ENCODE results near the gene SZT2. TPM values are rescaled to one million over a fixed set of nuclear protein-coding genes. Genes with fewer than 3 reads are reported as not detected.
"Not testable (repeated sequence)": the region's sequence is repeated elsewhere in the genome, so short reads cannot be mapped to it uniquely, and the experiment has no call there.

The SZT2 gene
- total RNA-seq, 2 donors from 2014 or later, result 25.9 to 61.6 TPM

GRCh38 chr1:43473463-43473862 is 83.8 kb downstream of the SZT2 start:
- Histone ChIP-seq H3K4me1 (peaks cover 18% of the 10 kb centered on the region), H3K9me3 (no peaks in the 10 kb centered on the region), H3K27ac (peak overlapping the region in 1 of 4 donors; percentile 74), H3K27me3 (no peaks in the 10 kb centered on the region), H3K36me3 (replicated peaks in 1 of 2; ENCODE audit: insufficient read depth in 1 of 2, low read depth in 2 of 2) (no peaks in the 10 kb centered on the region), H3K4me3 (no peak overlapping the region)
- intact Hi-C loops (cut with DNase I), result no loop called here
- WGBS, 2 donors, result 75 to 82% methylated on average over 4 of the region's 4 CpGs
- TF ChIP-seq CTCF (IDR thresholded peaks at IDR 0.05) (no peak), POLR2A (IDR thresholded peaks at IDR 0.05) (no peak)
- ATAC-seq (no peak), DNase-seq (no peak)

- Histone ChIP-seq H3K27ac (peak overlapping the region in 3 of 4 donors; percentile 60 to 76 (median 66)), H3K4me1 (peaks cover 18% of the 10 kb centered on the region)
- DNase-seq, result peak in 2 of 4 donors; percentile 39 to 47
- H3K27me3 ChIP-seq; H3K9me3 ChIP-seq; intact Hi-C loops (cut with DNase I); H3K4me3 ChIP-seq; H3K36me3 ChIP-seq (replicated peaks in 1 of 2; ENCODE audit: insufficient read depth in 1 of 2, low read depth in 2 of 2): not testable (repeated sequence)
- ATAC-seq, result peak; percentile 80
- WGBS, 2 donors, result 61 to 64% methylated on average over 10 of the region's 10 CpGs
These were observed 86.1 kb downstream of the SZT2 start for GRCh38 chr1:43475611-43476401.

GRCh38 chr1:43477716-43478115 is 88.0 kb downstream of the SZT2 start:
- intact Hi-C loops (cut with DNase I), result no loop called here

GRCh38 chr1:43479414-43479813 is 89.7 kb downstream of the SZT2 start:
- DNase-seq, result no peak
- Histone ChIP-seq H3K36me3 (replicated peaks in 1 of 2; ENCODE audit: insufficient read depth in 1 of 2, low read depth in 2 of 2) (no peaks in the 10 kb centered on the region), H3K27me3 (no peaks in the 10 kb centered on the region), H3K4me1 (peaks cover 10% of the 10 kb centered on the region), H3K27ac (no peak overlapping the region), H3K9me3 (no peaks in the 10 kb centered on the region), H3K4me3 (no peak overlapping the region)
- 62 to 64% methylated on average over 3 of the region's 3 CpGs for WGBS, 2 donors
- ATAC-seq, result no peak
- TF ChIP-seq CTCF (IDR thresholded peaks at IDR 0.05) (no peak), POLR2A (IDR thresholded peaks at IDR 0.05) (no peak)
- intact Hi-C loops (cut with DNase I), result no loop called here

More at GRCh38 chr1:43477716-43478115, 88.0 kb downstream of the SZT2 start:
- Histone ChIP-seq H3K27ac (no peak overlapping the region), H3K27me3 (no peaks in the 10 kb centered on the region), H3K9me3 (no peaks in the 10 kb centered on the region), H3K36me3 (replicated peaks in 1 of 2; ENCODE audit: insufficient read depth in 1 of 2, low read depth in 2 of 2) (no peaks in the 10 kb centered on the region), H3K4me1 (peaks cover 13% of the 10 kb centered on the region), H3K4me3 (no peak overlapping the region)
- ATAC-seq, result no peak
- 86 to 100% methylated on average over 1 of the region's 1 CpG for WGBS, 2 donors
- TF ChIP-seq POLR2A (IDR thresholded peaks at IDR 0.05) (no peak), CTCF (IDR thresholded peaks at IDR 0.05) (no peak)
- DNase-seq, result no peak

DNA sequence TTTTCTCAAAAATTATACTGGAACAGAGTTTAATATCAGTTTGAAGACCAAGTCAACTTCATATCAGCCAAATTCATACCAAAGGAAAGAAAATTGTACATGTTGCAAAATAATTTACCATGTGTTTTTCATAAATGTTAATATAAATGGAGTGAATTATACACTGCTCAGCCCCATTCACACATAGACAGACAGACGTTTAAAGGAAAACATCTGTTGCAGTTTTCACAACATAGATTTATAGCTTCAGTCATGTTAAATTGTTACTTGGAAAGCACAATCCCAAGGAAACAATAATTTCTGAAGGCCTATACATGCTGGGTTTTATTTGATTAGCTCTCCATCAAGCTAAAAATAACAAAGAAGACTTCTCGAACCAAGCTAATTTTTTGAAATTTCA is 91.8 kb downstream of the SZT2 start:
- no peaks in the 10 kb centered on the region for H3K4me1 ChIP-seq
- WGBS, 2 donors, result 90 to 92% methylated on average over 2 of the region's 2 CpGs
- intact Hi-C loops (cut with DNase I), result no loop called here

GRCh38 chr1:43482215-43482614 is 92.5 kb downstream of the SZT2 start:
- Histone ChIP-seq H3K27ac (peak overlapping the region in 1 of 4 donors; percentile 58), H3K27me3 (no peaks in the 10 kb centered on the region), H3K4me3 (no peak overlapping the region), H3K36me3 (replicated peaks in 1 of 2; ENCODE audit: insufficient read depth in 1 of 2, low read depth in 2 of 2) (no peaks in the 10 kb centered on the region), H3K4me1 (no peaks in the 10 kb centered on the region), H3K9me3 (no peaks in the 10 kb centered on the region)
- WGBS, 2 donors, result 63 to 80% methylated on average over 1 of the region's 1 CpG
- intact Hi-C loops (cut with DNase I), result no loop called here
- ATAC-seq, result no peak
- TF ChIP-seq CTCF (IDR thresholded peaks at IDR 0.05) (no peak), POLR2A (IDR thresholded peaks at IDR 0.05) (no peak)
- no peak for DNase-seq

More for the DNA sequence above, 91.8 kb downstream of the SZT2 start:
- no peak for ATAC-seq
- Histone ChIP-seq H3K9me3 (no peaks in the 10 kb centered on the region), H3K36me3 (replicated peaks in 1 of 2; ENCODE audit: insufficient read depth in 1 of 2, low read depth in 2 of 2) (no peaks in the 10 kb centered on the region), H3K27me3 (no peaks in the 10 kb centered on the region), H3K4me3 (no peak overlapping the region), H3K27ac (no peak overlapping the region)
- TF ChIP-seq POLR2A (IDR thresholded peaks at IDR 0.05), result no peak
- DNase-seq, result no peak
